Epithelial cell of proximal tubule (primary cell): ENCODE measurements around the gene SNX5. TPM values are rescaled to one million over a fixed set of nuclear protein-coding genes. Genes with fewer than 3 reads are reported as not detected.

Experiments
- DNase-seq: peaks from one replicate; pipeline ENCODE4 v3.0.0-alpha.2; 2011; ENCODE audit warnings: low read depth
- H3K4me3 ChIP-seq: 2 replicates; pipeline ENCODE4 v1.5.1; 2011; ENCODE audit warnings: low read depth, mild to moderate bottlenecking, low read length
- total RNA-seq: library from RNA; depleted of rRNA; stranded (reverse); fragments of >200 nt; gene quantifications from 2 replicates; pipeline ENCODE4 v1.2.3, GENCODE V29; 2015
- TF ChIP-seq, protein P1 (sequence below): conservative IDR thresholded peaks from 2 replicates; pipeline ENCODE4 v1.5.1; 2012; ENCODE audit warnings: low read depth, mild to moderate bottlenecking, low read length

The SNX5 gene
- total RNA-seq, 1 donor from 2014 or later = 182 TPM

GRCh38 chr20:17928633-17929311, 39.8 kb downstream of the SNX5 start:
- TF ChIP-seq, protein P1, sequence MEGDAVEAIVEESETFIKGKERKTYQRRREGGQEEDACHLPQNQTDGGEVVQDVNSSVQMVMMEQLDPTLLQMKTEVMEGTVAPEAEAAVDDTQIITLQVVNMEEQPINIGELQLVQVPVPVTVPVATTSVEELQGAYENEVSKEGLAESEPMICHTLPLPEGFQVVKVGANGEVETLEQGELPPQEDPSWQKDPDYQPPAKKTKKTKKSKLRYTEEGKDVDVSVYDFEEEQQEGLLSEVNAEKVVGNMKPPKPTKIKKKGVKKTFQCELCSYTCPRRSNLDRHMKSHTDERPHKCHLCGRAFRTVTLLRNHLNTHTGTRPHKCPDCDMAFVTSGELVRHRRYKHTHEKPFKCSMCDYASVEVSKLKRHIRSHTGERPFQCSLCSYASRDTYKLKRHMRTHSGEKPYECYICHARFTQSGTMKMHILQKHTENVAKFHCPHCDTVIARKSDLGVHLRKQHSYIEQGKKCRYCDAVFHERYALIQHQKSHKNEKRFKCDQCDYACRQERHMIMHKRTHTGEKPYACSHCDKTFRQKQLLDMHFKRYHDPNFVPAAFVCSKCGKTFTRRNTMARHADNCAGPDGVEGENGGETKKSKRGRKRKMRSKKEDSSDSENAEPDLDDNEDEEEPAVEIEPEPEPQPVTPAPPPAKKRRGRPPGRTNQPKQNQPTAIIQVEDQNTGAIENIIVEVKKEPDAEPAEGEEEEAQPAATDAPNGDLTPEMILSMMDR = no peak
- H3K4me3 ChIP-seq = no peak overlapping the region
- DNase-seq = no peak

DNA sequence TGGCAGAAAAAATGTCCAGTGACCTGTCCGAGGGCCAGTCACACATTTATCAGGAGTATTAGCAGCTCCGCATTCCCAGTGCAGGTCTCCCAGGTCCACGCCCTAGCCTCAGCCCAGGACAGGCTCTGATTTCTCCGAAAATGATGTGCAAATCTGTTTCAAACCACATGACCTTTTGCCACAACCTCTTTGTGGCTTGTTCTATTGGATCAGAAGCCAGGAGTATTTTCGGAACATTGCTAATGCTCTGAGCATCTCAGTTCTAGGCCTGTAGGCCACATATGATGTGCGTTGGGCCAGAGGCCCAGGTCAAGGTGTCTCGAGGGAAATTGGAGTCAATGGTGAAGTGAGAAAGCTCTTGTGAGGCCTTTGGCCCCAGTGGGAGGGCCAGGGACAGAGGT, 40.4 kb downstream of the SNX5 start:
- no peak overlapping the region for H3K4me3 ChIP-seq
- DNase-seq = no peak
- TF ChIP-seq, protein P1 = no peak

GRCh38 chr20:17925940-17926300, 42.7 kb downstream of the SNX5 start:
- H3K4me3 ChIP-seq = no peak overlapping the region
- no peak for DNase-seq
- TF ChIP-seq, protein P1 = no peak

DNA sequence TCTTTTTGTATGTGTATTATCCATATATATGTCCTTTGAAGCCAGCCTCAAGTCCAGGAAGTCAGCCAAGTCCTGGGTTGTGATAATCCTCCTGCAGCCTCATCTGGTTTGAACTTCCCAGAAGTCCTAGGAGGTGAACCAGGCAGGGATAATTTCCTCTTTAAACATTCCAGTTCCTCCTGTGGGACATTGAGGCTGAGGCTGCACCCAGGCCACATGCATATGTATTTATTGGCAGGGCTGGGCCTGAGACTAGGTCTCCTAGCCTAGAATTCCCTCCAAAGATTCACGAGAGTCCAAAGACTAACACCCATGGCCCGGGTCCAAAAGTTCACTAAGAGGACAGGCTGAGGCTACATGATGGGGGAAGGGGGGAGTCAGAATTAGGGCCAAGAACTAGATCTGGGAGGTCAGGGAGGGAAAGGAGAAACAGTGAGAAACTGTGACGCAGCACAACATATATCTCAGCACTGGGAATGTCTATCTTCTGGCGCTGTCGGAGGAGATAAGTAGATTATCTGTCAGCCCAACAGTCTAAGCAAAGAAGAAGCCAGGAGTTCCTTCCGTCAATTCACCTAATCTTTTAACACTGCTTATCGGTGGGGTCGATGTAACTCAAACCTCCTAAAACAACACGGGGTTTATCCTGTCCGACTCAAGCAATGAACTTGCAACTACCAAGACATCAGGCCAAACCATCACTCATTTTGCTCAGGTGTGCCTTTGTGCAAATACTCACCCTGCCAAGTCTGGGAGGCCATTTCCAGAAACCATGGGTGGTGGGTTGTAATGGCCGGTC, 43.3 kb downstream of the SNX5 start:
- no peak overlapping the region for H3K4me3 ChIP-seq
- no peak for DNase-seq
- TF ChIP-seq, protein P1 = no peak

GRCh38 chr20:17921774-17922173, 46.8 kb downstream of the SNX5 start:
- DNase-seq = no peak
- H3K4me3 ChIP-seq = no peak overlapping the region
- TF ChIP-seq, protein P1 = no peak

- no peak overlapping the region for H3K4me3 ChIP-seq
- TF ChIP-seq, protein P1 = no peak
- no peak for DNase-seq
These were observed 49.4 kb downstream of the SNX5 start for GRCh38 chr20:17919149-17919548.
